Peyer's patch (tissue), 4 donors: Measurements from ENCODE around the gene RANBP1. TPM values are rescaled to one million over a fixed set of nuclear protein-coding genes. Genes with fewer than 3 reads are reported as not detected.

Experiments
- DNase-seq, 3 donors: peaks; one replicate each; pipeline ENCODE4 v3.0.0-alpha.2; 2017 to 2019
- H3K27ac ChIP-seq, 4 donors: fragments of 200-600 bp; sonication (generic); one replicate each; pipeline ENCODE4 v1.5.1; 2016 to 2019
- H3K27me3 ChIP-seq, 2 donors: fragments of 200-600 bp; sonication (generic); one replicate each; pipeline ENCODE4 v1.5.1; 2019
- H3K36me3 ChIP-seq, 3 donors: fragments of 200-600 bp; sonication (generic); one replicate each; pipeline ENCODE4 v1.5.1; 2016 to 2019
- H3K4me1 ChIP-seq, 4 donors: fragments of 200-600 bp; sonication (generic); one replicate each; pipeline ENCODE4 v1.5.1; 2016 to 2019
- H3K4me3 ChIP-seq, 4 donors: fragments of 200-600 bp; sonication (generic); 1 replicate in 3 of 4; 2 replicates in 1 of 4; pipeline ENCODE4 v1.5.1; 2016 to 2019; ENCODE audit warnings: mild to moderate bottlenecking in 1 of 4
- H3K9me3 ChIP-seq, 4 donors: fragments of 200-600 bp; sonication (generic); one replicate each; pipeline ENCODE4 v1.5.1; 2016 to 2019; ENCODE audit warnings: mild to moderate bottlenecking in 1 of 4
- CTCF ChIP-seq, 6 experiments: fragments of 450-650 bp in 4 of 6; fragments of 200-600 bp in 2 of 6; sonication (generic) in 1 of 6; IDR thresholded peaks; one replicate each; pipeline ENCODE4 v1.5.1; 2017 to 2019; ENCODE audit warnings: antibody characterized with exemption in 6 of 6, mild to moderate bottlenecking in 3 of 6, moderate library complexity in 1 of 6
- POLR2A ChIP-seq, 2 donors: fragments of 450-650 bp; IDR thresholded peaks; one replicate each; pipeline ENCODE4 v1.5.1; 2017; ENCODE audit warnings: antibody characterized with exemption in 2 of 2, mild to moderate bottlenecking in 2 of 2, moderate library complexity in 2 of 2
- total RNA-seq, 4 donors: library from RNA; depleted of rRNA; stranded (reverse); fragments of >200 nt; gene quantifications; one replicate each; pipeline ENCODE4 v1.1.0, GENCODE V29; 2016

The RANBP1 gene
- total RNA-seq, 4 donors from 2014 or later: 103 to 203 (median 163) TPM

GRCh38 chr22:20096574-20097420 lies 19.1 kb upstream of the RANBP1 start:
- H3K4me1 ChIP-seq: no peaks in the 10 kb centered on the region
- no peak overlapping the region for H3K4me3 ChIP-seq
- H3K9me3 ChIP-seq: no peaks in the 10 kb centered on the region
- H3K27ac ChIP-seq: no peak overlapping the region
- H3K36me3 ChIP-seq: peaks cover 0 to 99% (median 0%) of the 10 kb centered on the region in 3 donors
- DNase-seq: no peak
- H3K27me3 ChIP-seq: no peaks in the 10 kb centered on the region
- TF ChIP-seq POLR2A (IDR thresholded peaks at IDR 0.05): no peak
- no peak for TF ChIP-seq CTCF (IDR thresholded peaks at IDR 0.05)

GRCh38 chr22:20099099-20099711 lies 16.7 kb upstream of the RANBP1 start:
- Histone ChIP-seq H3K27ac (no peak overlapping the region), H3K4me1 (no peaks in the 10 kb centered on the region), H3K9me3 (no peaks in the 10 kb centered on the region), H3K36me3 (peaks cover 0 to 88% (median 0%) of the 10 kb centered on the region in 3 donors), H3K4me3 (no peak overlapping the region), H3K27me3 (no peaks in the 10 kb centered on the region)
- DNase-seq: no peak
- no peak for TF ChIP-seq CTCF (IDR thresholded peaks at IDR 0.05)
- no peak for TF ChIP-seq POLR2A (IDR thresholded peaks at IDR 0.05)

GRCh38 chr22:20101638-20102037 lies 14.3 kb upstream of the RANBP1 start:
- no peak overlapping the region for H3K27ac ChIP-seq
- no peaks in the 10 kb centered on the region for H3K9me3 ChIP-seq
- H3K36me3 ChIP-seq: peaks cover 0 to 88% (median 0%) of the 10 kb centered on the region in 3 donors
- no peak for DNase-seq
- H3K27me3 ChIP-seq: no peaks in the 10 kb centered on the region
- no peaks in the 10 kb centered on the region for H3K4me1 ChIP-seq
- H3K4me3 ChIP-seq: no peak overlapping the region
- TF ChIP-seq POLR2A (IDR thresholded peaks at IDR 0.05) (no peak), CTCF (IDR thresholded peaks at IDR 0.05) (no peak)

- no peaks in the 10 kb centered on the region for H3K27me3 ChIP-seq
- DNase-seq: peak in 1 of 3 donors; percentile 34
- no peaks in the 10 kb centered on the region for H3K4me1 ChIP-seq
- TF ChIP-seq POLR2A (IDR thresholded peaks at IDR 0.05) (no peak), CTCF (IDR thresholded peaks at IDR 0.05) (no peak)
- no peak overlapping the region for H3K4me3 ChIP-seq
- no peak overlapping the region for H3K27ac ChIP-seq
- H3K9me3 ChIP-seq: no peaks in the 10 kb centered on the region
- peaks cover 0 to 88% (median 0%) of the 10 kb centered on the region in 3 donors for H3K36me3 ChIP-seq
These were observed 13.6 kb upstream of the RANBP1 start for GRCh38 chr22:20102203-20102780.

- TF ChIP-seq CTCF (IDR thresholded peaks at IDR 0.05) (no peak), POLR2A (IDR thresholded peaks at IDR 0.05) (no peak)
- H3K27ac ChIP-seq: no peak overlapping the region
- H3K4me3 ChIP-seq: no peak overlapping the region
- DNase-seq: peak in 1 of 3 donors; percentile 43
- no peaks in the 10 kb centered on the region for H3K27me3 ChIP-seq
- H3K4me1 ChIP-seq: no peaks in the 10 kb centered on the region
- H3K9me3 ChIP-seq: no peaks in the 10 kb centered on the region
- H3K36me3 ChIP-seq: peaks cover 0 to 88% (median 0%) of the 10 kb centered on the region in 3 donors
These were observed 10.3 kb upstream of the RANBP1 start for GRCh38 chr22:20105456-20106204.
